Suprapubic skin (tissue), 4 donors: ENCODE results near the gene CCSER1.

Experiments used
- POLR2A ChIP-seq, 2 donors: fragments of 450-650 bp; IDR thresholded peaks; one replicate each; pipeline ENCODE4 v1.6.1; 2017; ENCODE audit warnings: antibody characterized with exemption in 2 of 2, mild to moderate bottlenecking in 2 of 2, moderate library complexity in 2 of 2
- POLR2AphosphoS5 ChIP-seq, 3 donors: sonication (generic); formaldehyde crosslinking; IDR thresholded peaks; one replicate each; pipeline ENCODE4 v1.6.1; 2017; ENCODE audit warnings: antibody characterized with exemption in 3 of 3
- TF ChIP-seq, protein P1 (sequence below), 2 donors: fragments of 200-600 bp in 1 of 2; fragments of 450-650 bp in 1 of 2; sonication (generic) in 1 of 2; IDR thresholded peaks; one replicate each; pipeline ENCODE4 v1.5.1; 2016 to 2019; ENCODE audit warnings: antibody characterized with exemption in 2 of 2, mild to moderate bottlenecking in 1 of 2, moderate library complexity in 1 of 2

DNA sequence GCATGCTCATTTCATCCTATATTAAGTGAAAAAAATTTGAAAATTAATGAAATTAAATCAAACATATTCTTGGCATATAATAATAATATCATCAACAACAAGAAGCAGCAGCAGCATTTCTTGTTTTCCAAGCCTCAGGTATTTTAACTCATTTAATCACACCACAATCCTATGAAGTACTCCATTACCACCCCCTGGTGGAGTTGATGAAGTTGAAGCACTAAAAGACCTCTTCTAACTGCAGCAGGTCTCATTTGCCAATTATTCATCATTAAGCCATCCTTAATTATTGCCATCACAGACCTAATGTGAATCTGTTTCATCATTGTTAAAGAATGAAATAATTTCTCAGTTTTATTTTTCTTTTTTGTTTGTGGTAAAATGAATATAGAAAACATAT is 1375.2 kb downstream of the CCSER1 start:
- no peak for TF ChIP-seq POLR2A (IDR thresholded peaks at IDR 0.05)
- TF ChIP-seq, protein P1, sequence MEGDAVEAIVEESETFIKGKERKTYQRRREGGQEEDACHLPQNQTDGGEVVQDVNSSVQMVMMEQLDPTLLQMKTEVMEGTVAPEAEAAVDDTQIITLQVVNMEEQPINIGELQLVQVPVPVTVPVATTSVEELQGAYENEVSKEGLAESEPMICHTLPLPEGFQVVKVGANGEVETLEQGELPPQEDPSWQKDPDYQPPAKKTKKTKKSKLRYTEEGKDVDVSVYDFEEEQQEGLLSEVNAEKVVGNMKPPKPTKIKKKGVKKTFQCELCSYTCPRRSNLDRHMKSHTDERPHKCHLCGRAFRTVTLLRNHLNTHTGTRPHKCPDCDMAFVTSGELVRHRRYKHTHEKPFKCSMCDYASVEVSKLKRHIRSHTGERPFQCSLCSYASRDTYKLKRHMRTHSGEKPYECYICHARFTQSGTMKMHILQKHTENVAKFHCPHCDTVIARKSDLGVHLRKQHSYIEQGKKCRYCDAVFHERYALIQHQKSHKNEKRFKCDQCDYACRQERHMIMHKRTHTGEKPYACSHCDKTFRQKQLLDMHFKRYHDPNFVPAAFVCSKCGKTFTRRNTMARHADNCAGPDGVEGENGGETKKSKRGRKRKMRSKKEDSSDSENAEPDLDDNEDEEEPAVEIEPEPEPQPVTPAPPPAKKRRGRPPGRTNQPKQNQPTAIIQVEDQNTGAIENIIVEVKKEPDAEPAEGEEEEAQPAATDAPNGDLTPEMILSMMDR (IDR thresholded peaks at IDR 0.05): no peak
- no peak for TF ChIP-seq POLR2AphosphoS5 (IDR thresholded peaks at IDR 0.05)
